Activated CD4-positive, CD25-positive, alpha-beta regulatory T cell treated with anti-CD3 and anti-CD28 coated beads, Interleukin-2, amount 50 U/mL, for 24 hours (primary cell): ENCODE measurements around the gene LGR4.
"Not testable (repeated sequence)": the region's sequence is repeated elsewhere in the genome, so short reads cannot be mapped to it uniquely, and the experiment has no call there.

Experiments used
- ATAC-seq, 2 donors: fragments of 150-1000 bp; cut with Tn5 transposase; one replicate each; pipeline ENCODE4 v1.10.0; 2021; ENCODE audit warnings: mild to moderate bottlenecking in 1 of 2, moderate library complexity in 1 of 2

The LGR4 gene

DNA sequence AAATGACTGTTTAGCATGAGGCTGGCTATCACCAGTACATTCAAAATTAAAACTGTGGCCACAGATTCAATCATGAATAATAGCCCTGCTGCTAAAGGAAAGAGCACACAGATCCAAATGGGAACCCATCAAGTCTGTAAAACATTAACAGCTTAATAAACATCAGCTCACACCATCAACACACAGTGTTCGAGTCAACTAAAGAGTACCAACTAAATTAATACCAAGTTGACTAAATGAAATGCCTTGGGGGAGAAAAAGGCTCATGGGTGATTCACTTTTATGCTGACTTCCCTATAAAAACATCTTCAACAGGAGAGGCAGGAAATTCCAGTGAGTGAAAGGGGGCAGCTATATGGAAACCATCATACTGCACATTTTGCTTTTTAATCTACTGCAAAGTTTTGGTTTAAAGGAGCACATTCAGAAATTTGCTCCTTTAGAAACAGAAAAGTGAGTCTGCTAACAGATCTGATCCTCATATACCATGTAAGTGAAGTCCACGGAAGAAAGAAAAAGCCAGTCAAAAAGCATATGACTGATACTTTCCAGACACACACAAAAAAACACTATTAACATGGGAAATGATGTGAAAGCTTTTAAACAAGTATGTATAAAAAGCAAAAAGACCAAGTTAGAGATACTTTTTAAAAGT is 16.3 kb downstream of the LGR4 start:
- no peak for ATAC-seq

DNA sequence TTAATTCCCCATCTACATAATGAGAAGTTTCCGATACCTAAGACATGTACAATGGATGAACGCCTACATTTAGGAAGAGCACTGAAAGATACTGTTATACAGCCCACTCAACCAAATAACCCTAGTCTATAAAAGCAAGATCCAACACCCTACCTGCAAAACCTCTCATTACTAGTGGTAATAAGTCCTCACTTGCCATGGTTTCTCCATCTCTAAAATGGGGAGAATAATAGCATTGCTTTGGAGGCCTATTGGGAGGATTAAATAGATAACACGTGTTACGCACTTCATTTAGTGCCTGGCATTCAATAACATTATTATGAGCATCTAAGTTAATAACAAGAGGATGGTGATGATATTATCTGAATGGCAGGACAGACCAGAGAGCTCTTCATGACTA is 16.9 kb downstream of the LGR4 start:
- ATAC-seq = no peak

DNA sequence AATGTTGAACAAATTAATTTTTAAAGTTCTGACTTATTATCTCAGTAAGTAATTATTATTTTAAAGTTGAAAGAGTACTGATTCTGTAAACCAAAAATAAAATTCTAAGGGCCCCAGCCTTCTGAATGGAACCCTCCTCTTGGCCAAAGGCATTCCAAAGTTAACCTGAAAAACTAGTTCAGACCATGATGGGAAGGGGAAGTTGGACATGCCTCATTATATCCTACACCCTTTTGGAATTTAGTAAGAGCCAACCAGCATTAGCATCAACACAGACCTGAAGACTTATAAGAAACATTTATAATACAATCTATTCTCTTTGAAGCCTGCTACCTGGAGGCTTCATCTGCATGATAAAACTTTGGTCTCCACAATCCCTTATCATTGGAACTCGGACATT is 18.9 kb downstream of the LGR4 start:
- no peak for ATAC-seq

DNA sequence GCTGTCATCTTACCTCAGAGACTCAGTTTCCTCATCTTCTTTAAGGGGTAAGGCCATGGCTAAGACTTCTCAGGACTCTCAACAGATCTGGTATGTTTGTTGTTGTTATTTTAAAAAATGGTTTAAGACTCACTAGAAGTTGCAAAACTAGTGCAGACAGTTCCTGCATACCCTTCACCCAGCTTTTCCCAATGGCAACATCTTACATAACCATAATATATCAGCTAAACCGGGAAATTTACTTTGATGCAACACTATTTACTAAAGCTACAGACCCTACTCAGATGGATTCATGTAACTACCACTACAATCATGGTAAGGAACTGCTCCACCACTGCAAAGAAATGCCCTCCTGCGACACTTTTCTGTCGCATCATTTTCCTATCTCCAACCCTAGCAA is 20.4 kb downstream of the LGR4 start:
- no peak for ATAC-seq

DNA sequence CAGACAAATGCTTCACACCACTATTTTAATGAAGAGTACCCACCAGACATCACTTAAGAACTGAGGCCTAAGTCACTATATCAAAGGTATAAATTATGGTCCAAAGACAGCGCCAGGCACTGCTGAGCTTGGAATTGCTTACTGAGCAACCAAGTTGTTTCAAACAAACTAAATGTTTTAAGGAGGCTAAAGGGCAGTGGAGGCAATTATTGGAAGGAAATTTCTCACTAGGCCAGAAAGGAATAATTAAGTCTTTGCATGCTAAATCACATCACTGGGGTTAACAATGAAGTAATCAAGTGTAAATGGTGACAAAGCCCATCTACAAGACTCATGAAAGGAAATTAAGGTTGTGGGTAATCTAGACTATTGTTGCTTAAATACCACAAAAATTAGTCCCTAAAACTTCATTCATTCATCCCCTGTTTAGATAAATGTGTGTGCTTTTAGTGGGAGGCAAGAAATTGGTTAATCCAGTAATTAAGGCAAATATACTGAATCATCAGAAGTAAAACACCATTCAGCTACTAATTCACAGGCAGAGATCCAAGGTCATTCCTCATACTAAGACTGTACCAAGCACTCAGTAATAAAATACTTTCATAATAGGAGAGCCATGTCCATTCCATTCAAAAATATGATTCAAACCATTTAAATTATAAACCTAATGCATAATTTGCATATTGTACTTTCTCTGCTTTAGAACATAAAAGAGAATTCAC is 21.2 kb downstream of the LGR4 start:
- no peak for ATAC-seq

DNA sequence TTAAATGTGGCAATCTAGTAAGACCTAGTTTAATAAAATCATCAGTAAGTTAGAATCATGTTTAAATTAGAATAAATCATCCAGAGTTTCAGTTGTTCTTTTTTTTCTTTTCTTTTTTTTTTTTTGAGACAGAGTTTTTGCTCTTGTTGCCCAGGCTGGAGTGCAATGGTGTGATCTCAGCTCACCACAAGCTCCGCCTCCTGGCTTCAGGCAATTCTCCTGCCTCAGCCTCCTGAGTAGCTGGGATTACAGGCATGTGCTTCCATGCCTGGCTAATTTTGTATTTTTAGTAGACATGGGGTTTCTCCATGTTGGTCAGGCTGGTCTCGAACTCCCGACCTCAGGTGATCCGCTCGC is 24.4 kb downstream of the LGR4 start:
- not testable (repeated sequence) for ATAC-seq

DNA sequence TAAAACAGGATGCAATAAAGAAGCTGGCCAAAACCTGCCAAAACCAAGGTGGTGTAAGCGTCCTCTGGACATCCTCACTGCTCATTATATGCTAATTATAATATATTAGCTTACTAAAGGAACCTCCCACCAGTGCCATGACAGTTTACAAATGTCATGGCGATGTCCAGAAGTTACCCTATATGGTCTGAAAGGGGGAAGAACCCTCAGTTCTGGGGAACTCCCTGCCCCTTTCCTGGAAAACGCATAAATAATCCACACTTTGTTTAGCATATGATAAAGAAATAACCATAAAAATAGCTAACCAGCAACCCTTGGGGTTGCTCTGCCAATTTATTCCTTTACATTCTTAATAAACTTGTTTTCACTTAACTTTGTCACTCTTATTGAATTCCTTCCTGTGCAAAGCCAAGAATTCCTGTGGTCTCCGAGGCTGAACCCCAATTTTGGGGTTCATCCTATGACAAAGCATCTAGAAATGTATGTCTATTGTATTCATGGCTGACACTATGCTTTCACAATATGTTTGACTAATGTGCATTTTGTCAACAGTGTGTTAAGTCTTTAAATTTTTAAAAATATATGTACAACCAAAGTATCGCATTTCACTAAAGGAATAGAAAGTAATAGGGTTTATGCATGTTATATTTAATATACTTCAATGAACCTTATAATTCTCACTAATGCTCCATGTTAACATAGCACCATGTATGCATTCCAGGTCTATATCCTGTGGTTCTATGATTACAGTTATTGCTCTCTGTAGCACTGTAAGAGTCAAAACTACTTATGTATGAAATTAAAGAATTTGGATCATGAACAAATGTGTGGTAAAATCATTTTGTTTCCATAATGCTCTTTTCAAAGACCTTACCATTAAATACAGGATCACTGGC is 25.1 kb downstream of the LGR4 start:
- ATAC-seq = no peak

DNA sequence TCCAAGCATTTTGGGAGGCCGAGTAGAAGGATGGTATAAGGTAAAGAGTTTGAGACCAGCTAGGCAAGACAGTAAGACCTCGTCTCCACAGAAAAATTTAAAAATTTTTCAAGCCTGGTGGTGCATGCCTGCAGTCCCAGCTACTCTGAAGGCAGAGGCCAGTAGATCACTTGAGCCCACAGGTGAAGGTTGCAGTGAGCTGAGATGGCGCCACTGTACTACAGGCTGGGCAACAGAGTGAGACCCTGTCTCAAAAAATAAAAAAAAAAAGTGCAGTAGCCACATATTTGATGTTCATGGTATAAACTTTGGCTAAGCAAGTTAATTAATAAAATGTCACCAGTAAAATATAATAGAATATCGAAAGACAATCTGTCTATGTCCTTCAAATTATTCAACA is 27.0 kb downstream of the LGR4 start:
- ATAC-seq = no peak

DNA sequence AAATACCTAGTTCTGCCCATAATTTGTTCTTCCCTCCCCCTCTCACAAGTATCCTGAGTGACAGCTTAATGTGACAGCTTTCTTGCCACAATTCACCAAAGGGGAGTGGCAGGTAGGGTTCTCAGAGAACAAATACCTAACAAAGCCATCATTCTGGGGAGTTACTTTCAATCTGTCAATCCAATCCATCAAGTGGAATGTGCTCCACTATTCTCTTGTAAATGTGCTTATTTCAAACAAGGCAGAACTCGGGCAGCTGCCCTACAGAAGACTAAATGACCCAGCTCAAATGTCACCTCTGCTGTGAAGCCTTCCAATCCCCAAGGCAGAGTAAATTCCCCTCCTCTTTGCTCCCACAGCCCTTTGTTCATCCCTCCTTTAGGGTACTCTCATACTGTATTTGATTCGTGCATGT is 27.8 kb downstream of the LGR4 start:
- ATAC-seq = no peak

DNA sequence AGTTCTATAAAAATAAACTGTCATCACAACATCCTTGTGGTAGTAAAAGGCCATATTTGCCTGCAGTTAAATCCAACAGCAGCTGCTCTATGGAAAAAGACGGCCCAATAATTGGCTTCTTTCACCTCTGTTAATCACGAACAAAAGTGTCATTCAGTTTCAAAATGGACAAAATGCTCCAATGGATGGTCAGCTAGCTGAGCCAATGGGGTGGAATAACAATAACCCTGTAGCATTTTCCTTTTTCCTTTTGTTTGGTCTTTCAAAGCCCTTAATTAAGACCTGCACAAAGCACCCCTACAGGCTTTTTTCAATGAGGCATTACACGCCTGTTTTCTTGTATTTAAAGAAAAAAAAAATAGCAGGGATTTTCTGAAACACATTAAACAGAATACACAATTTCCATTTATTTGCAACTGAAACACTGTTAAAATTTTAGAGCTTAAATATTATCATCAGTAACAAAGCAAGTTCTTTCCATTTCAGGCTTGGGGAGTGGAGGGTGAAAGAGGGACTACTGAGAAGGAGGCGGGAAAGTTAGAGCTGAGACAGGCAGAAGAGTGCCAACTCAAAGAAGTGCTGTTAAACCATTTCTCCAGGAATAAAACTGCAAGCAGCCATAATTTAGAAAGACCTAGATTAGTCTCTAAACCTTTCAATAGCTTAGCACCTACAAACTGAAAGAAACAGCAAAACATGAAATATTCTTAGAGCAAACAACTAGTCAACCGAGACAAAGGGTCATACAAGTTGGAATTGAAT is 28.7 kb downstream of the LGR4 start:
- ATAC-seq = no peak

DNA sequence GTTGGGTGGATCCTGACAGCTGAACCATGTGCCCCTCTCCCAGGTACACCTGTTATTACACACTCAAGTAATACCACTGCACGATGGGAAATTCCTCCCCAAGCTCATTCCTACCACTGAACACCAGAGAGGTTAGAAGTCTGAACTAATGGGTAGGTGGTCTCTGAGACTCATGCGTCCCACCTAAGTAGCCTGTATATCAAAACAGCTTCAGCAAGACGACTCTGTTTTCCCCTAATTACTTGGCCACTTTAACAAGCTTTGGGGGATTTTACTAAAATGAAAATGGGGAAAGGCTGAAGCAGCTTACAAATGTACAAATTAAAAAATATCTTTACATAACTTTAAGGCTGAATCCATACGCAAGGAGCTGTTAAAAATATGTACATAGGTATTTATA is 29.4 kb downstream of the LGR4 start:
- ATAC-seq = no peak

DNA sequence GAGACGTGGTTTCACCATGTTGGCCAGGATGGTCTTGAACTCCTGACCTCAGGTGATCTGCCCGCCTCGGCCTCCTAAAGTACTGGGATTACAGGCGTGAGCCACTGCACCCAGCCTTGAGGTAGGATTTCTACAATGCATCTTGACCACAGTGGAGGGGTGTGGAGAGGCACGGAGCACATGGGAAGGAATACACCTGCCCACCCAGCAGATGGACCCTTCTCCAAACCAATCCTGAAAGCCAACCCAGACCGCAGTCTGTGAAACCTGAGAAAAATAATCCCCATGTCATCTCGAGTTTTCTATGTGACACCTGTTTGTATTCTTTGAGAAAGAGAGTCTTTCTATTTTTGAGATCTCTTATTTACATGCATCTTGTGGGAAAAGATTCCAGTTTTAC is 32.5 kb downstream of the LGR4 start:
- no peak for ATAC-seq

DNA sequence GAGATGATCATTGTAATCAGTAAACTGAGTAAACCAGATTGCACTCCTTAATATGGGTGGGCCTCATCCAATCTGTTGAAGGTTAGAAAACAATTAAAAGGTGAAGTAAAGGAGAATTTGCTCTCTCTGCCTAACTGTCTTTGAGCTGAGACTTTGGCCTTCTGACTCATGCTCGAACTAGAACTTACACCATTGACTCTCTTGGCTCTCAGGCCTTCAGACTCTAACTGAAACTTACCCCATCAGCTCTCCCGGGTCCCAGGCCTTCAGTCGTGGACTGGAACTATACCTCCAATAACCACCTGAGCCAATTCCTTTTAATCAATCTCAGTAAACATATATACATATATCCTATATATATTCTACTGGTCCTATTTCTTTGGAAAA is 34.0 kb downstream of the LGR4 start:
- no peak for ATAC-seq

DNA sequence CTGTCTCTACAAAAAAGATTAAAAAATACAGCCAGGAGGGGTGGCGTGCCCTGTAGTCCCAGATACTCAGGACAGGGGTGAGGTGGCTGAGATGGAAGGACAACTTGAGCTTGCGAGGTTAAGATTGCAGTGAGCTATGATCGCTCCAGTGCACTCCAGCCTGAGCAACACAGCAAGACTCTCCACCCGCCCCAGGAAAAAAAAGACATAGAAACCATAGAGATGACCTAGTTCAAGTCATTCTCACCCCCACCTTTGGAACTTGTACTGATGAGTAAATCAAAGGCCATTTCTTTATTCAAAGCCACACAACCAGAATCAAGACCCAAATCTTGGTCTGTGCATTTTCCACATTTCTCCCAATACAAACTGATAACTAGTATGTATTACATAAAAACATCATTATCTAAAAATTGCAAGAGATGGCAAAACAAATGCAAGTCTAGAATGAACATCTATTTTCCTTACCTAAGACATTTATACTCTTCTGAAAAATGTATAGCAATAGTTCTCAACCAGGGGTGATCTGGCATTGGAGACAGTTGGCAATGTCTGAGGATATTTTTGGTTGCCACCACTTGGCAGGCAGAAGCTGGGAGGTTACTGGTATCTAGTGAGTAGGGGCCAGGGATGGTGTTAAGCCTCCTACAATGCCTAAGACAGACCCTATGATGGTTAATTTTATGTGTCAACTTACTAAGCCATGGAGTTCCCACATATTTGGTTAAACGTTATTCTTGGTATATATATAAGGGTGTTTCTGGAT is 34.6 kb downstream of the LGR4 start:
- ATAC-seq = no peak

DNA sequence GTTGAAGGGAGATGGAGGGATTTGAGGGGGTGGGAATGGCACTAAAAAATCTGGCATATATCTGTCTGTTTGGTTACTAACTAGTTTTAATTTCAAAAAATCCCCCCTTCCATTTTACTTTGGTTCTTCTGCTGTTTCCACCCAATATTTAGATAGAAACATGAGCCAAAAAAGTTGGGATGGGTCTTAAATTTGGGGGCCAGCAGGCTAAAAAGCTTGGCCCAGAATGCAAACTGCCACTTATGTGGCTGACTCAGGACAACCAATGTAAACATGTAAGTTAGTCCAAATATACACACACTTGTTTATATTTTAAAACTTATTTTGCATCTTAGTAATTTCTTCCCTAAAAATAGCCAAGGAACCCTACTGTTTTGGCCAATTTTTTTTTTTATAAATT is 35.7 kb downstream of the LGR4 start:
- ATAC-seq = no peak

DNA sequence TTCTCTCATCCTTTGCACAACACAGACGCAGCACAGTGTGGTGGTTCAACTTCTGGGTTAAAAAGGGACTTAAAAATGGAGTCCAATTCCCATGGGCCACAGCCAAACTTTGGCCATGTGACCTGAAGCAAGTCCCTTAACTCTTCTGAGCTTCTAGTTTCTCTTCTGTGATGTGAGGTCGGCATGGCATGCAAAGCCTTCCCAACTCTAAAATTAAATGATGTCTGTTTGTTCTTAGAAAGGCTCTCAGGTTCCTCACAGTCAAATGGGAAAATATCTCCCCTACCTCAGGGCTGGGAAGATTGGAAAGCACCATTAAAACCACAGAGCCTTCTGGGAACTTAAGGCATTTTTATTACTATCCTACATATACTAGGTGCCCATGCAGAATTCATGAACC is 38.8 kb downstream of the LGR4 start:
- no peak for ATAC-seq

DNA sequence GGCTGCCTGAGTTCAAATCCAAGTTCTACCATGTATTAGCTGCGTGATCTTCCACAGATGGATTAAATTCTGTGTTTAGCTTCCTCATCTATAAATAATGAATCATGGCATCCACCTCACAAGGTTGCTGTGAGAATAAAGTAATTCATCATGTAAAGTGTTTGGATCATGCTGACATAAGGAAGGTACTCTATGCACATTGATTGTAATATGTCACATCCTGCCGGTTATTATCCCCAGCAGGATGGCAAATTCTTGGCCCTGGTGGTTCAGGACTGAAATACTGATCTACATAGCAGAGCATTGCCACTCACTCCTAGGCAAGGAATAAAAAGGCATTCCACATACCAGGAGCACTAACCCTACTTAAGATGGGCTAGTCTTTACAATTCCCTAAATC is 40.8 kb downstream of the LGR4 start:
- ATAC-seq = no peak

DNA sequence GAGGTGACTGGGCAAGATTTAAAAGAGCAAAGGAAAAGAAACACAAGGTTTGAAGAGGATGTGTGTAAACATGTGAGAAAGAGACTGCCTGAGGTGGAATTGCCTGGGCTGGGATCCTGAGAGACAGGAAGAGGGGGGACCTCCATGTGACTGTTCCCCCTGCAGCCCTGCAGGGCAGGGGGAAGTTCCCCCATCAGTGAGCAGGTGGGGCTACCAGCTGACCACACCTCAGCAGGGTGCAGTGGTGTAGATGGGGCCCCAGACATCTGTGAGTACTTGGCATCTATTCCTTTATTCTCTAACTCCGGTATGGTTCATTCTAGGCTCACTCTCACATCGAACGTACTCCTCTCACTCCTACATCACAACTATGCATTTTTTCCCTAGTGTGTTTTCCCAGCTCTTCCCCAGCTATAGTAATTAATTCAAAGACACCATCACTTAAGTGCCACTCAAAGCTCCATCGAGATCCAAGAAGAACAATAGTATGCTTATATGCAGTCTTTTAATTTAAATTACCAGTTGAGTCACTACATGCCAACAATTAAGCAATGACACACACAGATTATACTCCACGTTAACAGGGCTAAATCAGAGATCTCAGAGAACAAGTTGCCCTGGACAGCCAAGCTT is 42.7 kb downstream of the LGR4 start:
- no peak for ATAC-seq

DNA sequence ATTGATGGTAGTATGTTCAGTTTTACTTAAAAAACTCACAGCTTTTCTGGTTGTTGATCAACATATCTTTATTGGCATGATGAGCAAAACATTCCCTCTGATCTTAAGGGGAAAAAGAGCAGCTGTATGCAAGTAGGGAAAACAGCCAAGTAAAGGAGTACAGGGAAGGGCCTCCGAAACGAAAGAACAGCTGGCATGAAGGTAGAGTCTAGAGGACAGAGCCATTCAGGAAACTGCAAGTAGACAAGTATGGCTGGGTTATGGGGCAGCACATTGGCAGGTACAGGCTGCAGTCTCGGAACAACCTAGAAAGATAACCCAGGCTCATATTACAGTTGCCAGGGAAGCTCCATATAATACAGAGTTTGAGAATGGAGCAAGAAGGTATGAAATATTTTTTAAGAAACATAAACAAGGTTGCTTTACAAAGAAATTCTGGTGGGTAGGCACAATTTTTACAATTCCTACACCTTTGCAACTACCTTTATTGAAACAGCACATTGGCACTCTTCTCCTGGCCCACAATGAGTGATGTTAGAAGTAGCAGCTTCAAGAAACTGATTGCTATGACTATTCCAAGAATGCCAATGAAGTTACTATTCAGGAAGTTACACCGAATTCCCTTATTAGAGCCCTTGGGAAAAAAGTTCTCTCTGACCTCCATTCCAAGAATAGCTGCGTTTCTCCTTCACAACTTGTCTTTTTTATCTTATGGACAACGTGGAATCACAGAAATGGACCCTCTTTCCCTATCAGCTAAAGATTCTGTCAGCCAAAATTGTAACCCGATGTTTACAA is 45.2 kb downstream of the LGR4 start:
- no peak for ATAC-seq

DNA sequence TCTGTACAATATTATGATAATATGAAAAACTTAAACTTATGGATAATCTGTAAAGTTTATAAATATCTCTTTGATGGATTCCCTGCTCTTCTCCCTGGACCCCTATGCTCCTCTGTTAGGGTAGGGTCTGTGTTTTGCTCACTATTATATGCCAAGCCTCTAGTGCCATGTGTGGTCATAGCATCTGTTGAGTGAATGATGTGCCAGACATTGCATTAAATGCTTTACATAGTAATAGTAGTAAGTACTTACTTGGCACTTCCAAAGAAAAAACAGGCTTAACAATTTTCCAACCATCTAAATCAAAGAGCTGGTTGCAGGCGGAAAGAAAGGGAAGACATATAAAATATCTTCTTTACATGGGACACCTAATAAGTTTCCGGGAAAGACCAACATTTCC is 46.8 kb downstream of the LGR4 start:
- no peak for ATAC-seq

DNA sequence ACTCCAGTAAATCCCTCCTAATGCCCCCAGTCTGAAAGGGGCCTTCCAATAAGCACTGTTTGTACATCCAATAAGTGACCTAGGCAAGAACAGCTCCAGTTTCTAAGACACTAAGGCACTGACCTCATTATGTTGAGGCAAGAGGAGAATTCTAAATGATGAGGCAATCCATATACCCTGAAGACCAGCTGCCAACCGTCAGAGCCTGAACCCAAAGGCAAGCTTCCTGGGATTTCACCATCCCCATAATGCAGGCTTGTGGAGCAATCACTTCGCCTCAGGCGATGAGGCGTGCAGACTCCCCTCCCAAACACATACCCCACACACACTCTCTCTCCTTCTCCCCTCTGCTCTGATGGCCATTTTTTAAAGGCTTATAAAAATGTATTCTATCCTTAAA is 49.5 kb downstream of the LGR4 start:
- ATAC-seq = no peak
